CD4-positive, alpha-beta T cell (primary cell): Measurements from ENCODE around the gene FAM151A. TPM values are rescaled to one million over a fixed set of nuclear protein-coding genes. Genes with fewer than 3 reads are reported as not detected.

Experiments
- ATAC-seq: fragments of 200-7000 bp; cut with Tn5 transposase; one replicate; pipeline ENCODE4 v1.10.0; 2022; ENCODE audit warnings: mild to moderate bottlenecking; ENCODE audit not compliant: poor library complexity
- CTCF ChIA-PET: fragments of 350-600 bp; sonication (Branson Sonifier 250); formaldehyde crosslinking; loops from one replicate; lab custom pipeline; 2021; ENCODE audit warnings: antibody characterized with exemption, inconsistent platforms; lab: Charles Lee
- POLR2A ChIA-PET: fragments of 350-600 bp; sonication (Branson Sonifier 250); formaldehyde crosslinking; loops from one replicate; lab custom pipeline; 2021; ENCODE audit warnings: antibody characterized with exemption, inconsistent platforms; lab: Charles Lee
- DNase-seq, 14 experiments: peaks; one replicate each; pipeline ENCODE4 v3.0.0-alpha.2; 2013 to 2020; ENCODE audit warnings: mixed read lengths in 2 of 14
- H3K27ac ChIP-seq, 2 donors: one replicate each; pipeline versions ENCODE4 v1.5.1 to v1.7.0; 2013; ENCODE audit warnings: low read length in 2 of 2, low read depth in 1 of 2, mild to moderate bottlenecking in 1 of 2
- H3K27me3 ChIP-seq, 2 experiments: 1 replicate in 1 of 2; 2 replicates in 1 of 2; pipeline versions ENCODE4 v1.6.1 to v1.7.0; 2013; ENCODE audit warnings: low read length in 2 of 2, control low read depth in 1 of 2, mild to moderate bottlenecking in 1 of 2, moderate library complexity in 1 of 2; ENCODE audit not compliant: insufficient read depth in 2 of 2, control insufficient read depth in 1 of 2
- H3K36me3 ChIP-seq: one replicate; pipeline ENCODE4 v1.6.1; 2013; ENCODE audit warnings: low read length, control low read depth; ENCODE audit not compliant: insufficient read depth
- H3K4me1 ChIP-seq: one replicate; pipeline ENCODE4 v1.6.1; 2013; ENCODE audit warnings: low read length, control low read depth; ENCODE audit not compliant: insufficient read depth
- H3K4me3 ChIP-seq: one replicate; pipeline ENCODE4 v1.5.1; 2013; ENCODE audit warnings: mild to moderate bottlenecking, low read length, moderate library complexity
- H3K9me3 ChIP-seq, 2 experiments: 1 replicate in 1 of 2; 2 replicates in 1 of 2; pipeline versions ENCODE4 v1.6.1 to v1.7.0; 2013; ENCODE audit warnings: low read length in 2 of 2, mild to moderate bottlenecking in 2 of 2, control low read depth in 1 of 2, moderate library complexity in 1 of 2; ENCODE audit not compliant: control insufficient read depth in 1 of 2, insufficient read depth in 1 of 2
- H3K27ac Mint-ChIP-seq: one replicate; pipeline ENCODE4 v1.8.0; 2020; ENCODE audit warnings: mixed read lengths
- H3K27me3 Mint-ChIP-seq: one replicate; pipeline ENCODE4 v1.8.0; 2021; ENCODE audit warnings: mixed read lengths
- H3K36me3 Mint-ChIP-seq: one replicate; pipeline ENCODE4 v1.8.0; 2021; ENCODE audit warnings: low read depth, mixed read lengths
- H3K4me1 Mint-ChIP-seq: one replicate; pipeline ENCODE4 v1.8.0; 2021; ENCODE audit warnings: low read depth, mixed read lengths
- H3K4me3 Mint-ChIP-seq: one replicate; pipeline ENCODE4 v1.8.0; 2020; ENCODE audit warnings: mild to moderate bottlenecking, mixed read lengths
- H3K9me3 Mint-ChIP-seq: one replicate; pipeline ENCODE4 v1.8.0; 2020; ENCODE audit warnings: mixed read lengths
- CTCF ChIP-seq: fragments of 200-600 bp; IDR thresholded peaks from one replicate; pipeline ENCODE4 v1.8.0; 2022; ENCODE audit warnings: antibody characterized with exemption, mild to moderate bottlenecking
- intact Hi-C, 2 experiments: fragments of 100-400 bp; cut with DNase I in 1 of 2; cut with micrococcal nuclease in 1 of 2; formaldehyde crosslinking; loops; one replicate each; pipeline versions ENCODE4 v1.15.1 to v1.9.0; 2023 to 2025; cut with DNase I, micrococcal nuclease
- total RNA-seq, 174 experiments: library from RNA in 2 of 174; stranded (reverse) in 2 of 174; gene quantifications; one replicate each; pipeline ENCODE4 v1.2.3 and lab custom pipeline; 2021 to 2026

FAM151A gene
- total RNA-seq, 2 experiments from 2014 or later, result not detected

- H3K4me1 ChIP-seq, result peaks cover 12% of the 10 kb centered on the region
- no peaks in the 10 kb centered on the region for H3K9me3 Mint-ChIP-seq
- peaks cover 12% of the 10 kb centered on the region for H3K4me1 Mint-ChIP-seq
- no peaks in the 10 kb centered on the region for H3K36me3 ChIP-seq
- TF ChIP-seq CTCF, result no peak
- CTCF ChIA-PET, result no interaction called here
- H3K9me3 ChIP-seq, result no peaks in the 10 kb centered on the region
- no peaks in the 10 kb centered on the region for H3K27me3 ChIP-seq
- H3K27me3 Mint-ChIP-seq, result no peaks in the 10 kb centered on the region
- no peaks in the 10 kb centered on the region for H3K36me3 Mint-ChIP-seq
- H3K4me3 ChIP-seq, result no peak overlapping the region
- no peak for ATAC-seq
- H3K27ac ChIP-seq, result no peak overlapping the region
- DNase-seq, result no peak
- no peak overlapping the region for H3K4me3 Mint-ChIP-seq
- intact Hi-C loops, result no loop called here
- H3K27ac Mint-ChIP-seq, result no peak overlapping the region
- POLR2A ChIA-PET, result no interaction called here
These were observed 22.2 kb downstream of the FAM151A start for GRCh38 chr1:54600947-54601721.

GRCh38 chr1:54599211-54599823, 24.0 kb downstream of the FAM151A start:
- ATAC-seq, result no peak
- Histone ChIP-seq H3K27ac (no peak overlapping the region), H3K4me3 (no peak overlapping the region), H3K36me3 (no peaks in the 10 kb centered on the region), H3K9me3 (no peaks in the 10 kb centered on the region), H3K27me3 (no peaks in the 10 kb centered on the region), H3K4me1 (peaks cover 4% of the 10 kb centered on the region)
- TF ChIP-seq CTCF, result no peak
- POLR2A ChIA-PET, result no interaction called here
- H3K36me3 Mint-ChIP-seq, result no peaks in the 10 kb centered on the region
- peaks cover 3% of the 10 kb centered on the region for H3K4me1 Mint-ChIP-seq
- H3K27me3 Mint-ChIP-seq, result no peaks in the 10 kb centered on the region
- CTCF ChIA-PET, result no interaction called here
- intact Hi-C loops, result no loop called here
- no peak overlapping the region for H3K4me3 Mint-ChIP-seq
- no peak for DNase-seq
- H3K9me3 Mint-ChIP-seq, result no peaks in the 10 kb centered on the region
- H3K27ac Mint-ChIP-seq, result no peak overlapping the region

GRCh38 chr1:54597455-54598030, 25.8 kb downstream of the FAM151A start:
- intact Hi-C loops, result no loop called here
- CTCF ChIA-PET, result no interaction called here
- no peaks in the 10 kb centered on the region for H3K27me3 ChIP-seq
- no peaks in the 10 kb centered on the region for H3K36me3 ChIP-seq
- Mint-ChIP-seq H3K4me1 (no peaks in the 10 kb centered on the region), H3K27me3 (no peaks in the 10 kb centered on the region), H3K4me3 (no peak overlapping the region), H3K27ac (no peak overlapping the region), H3K36me3 (no peaks in the 10 kb centered on the region), H3K9me3 (no peaks in the 10 kb centered on the region)
- DNase-seq (no peak), ATAC-seq (no peak)
- H3K27ac ChIP-seq, result no peak overlapping the region
- H3K4me1 ChIP-seq, result no peaks in the 10 kb centered on the region
- no peaks in the 10 kb centered on the region for H3K9me3 ChIP-seq
- no peak overlapping the region for H3K4me3 ChIP-seq
- TF ChIP-seq CTCF, result no peak
- POLR2A ChIA-PET, result no interaction called here
